ENCODE measurements around the gene UACA. TPM values are rescaled to one million over a fixed set of nuclear protein-coding genes. Genes with fewer than 3 reads are reported as not detected.

UACA gene
- total and polyA plus RNA-seq, 2 of the 8 experiments (the other 6 are each of a cell fraction or from before 2014, with no cell fraction given) = 28.6 to 38.9 TPM

GRCh38 chr15:70690491-70691276, 72.7 kb downstream of the UACA start:
- H3K79me1 ChIP-seq (ENCODE audit: low read depth, low read length) = no peaks in the 10 kb centered on the region
- no peak overlapping the region for H2BK15ac ChIP-seq (ENCODE audit: low read length)
- H3K14ac ChIP-seq (ENCODE audit: insufficient read length) = no peak overlapping the region
- no peaks in the 10 kb centered on the region for H3K9me3 ChIP-seq (ENCODE audit: insufficient read depth in 2 of 2, low read depth in 1 of 2, low read length in 1 of 2)
- ChIA-PET POLR2A (ENCODE audit: partially characterized antibody) (no interaction called here), CTCF (ENCODE audit: partially characterized antibody) (interaction anchor here (1.9 kb wide), 1 partner anchor 32 kb away, joined by 10 read pairs; no protein-coding TSS in a partner anchor)
- no peak overlapping the region for H2BK12ac ChIP-seq (ENCODE audit: low read depth, low read length)
- no peaks in the 10 kb centered on the region; a peak in 1 of 8 replicates for H3K36me3 ChIP-seq (ENCODE audit: control insufficient read depth in 2 of 4, insufficient read depth in 4 of 4, low read length in 3 of 4)
- no peak for FAIRE-seq
- no peaks in the 10 kb centered on the region for H3K79me2 ChIP-seq (ENCODE audit: control insufficient read depth in 1 of 2, insufficient read depth in 2 of 2, low read length in 2 of 2)
- no peak overlapping the region for H3K4me3 ChIP-seq (ENCODE audit: extremely low read depth in 1 of 4, insufficient read depth in 2 of 4, low read depth in 3 of 4, low read length in 4 of 4)
- H3K56ac ChIP-seq (replicated peaks; ENCODE audit: insufficient read length, low read depth, low read length) = no peak overlapping the region
- H3K23me2 ChIP-seq (ENCODE audit: low read depth, low read length) = no peaks in the 10 kb centered on the region
- H3K9ac ChIP-seq (replicated peaks in 1 of 4; ENCODE audit: extremely low read depth in 1 of 4, low read depth in 3 of 4, low read length in 3 of 4) = no peak overlapping the region
- no peak overlapping the region for H4K91ac ChIP-seq (replicated peaks; ENCODE audit: insufficient read length, low read length)
- no peak overlapping the region for H4K5ac ChIP-seq (ENCODE audit: insufficient read length, low read depth, low read length)
- H3K4ac ChIP-seq (replicated peaks; ENCODE audit: insufficient read length, low read depth, low read length) = no peak overlapping the region
- 87% methylated on average over 2 of the region's 2 CpGs; no CpG with 5 or more reads in 1 of the 2 experiments for WGBS, 2 experiments (ENCODE audit: extremely low coverage in 1 of 2, insufficient coverage in 1 of 2, insufficient read length in 1 of 2, insufficient replicate concordance in 2 of 2, low coverage in 1 of 2, low lambda C conversion rate in 2 of 2, missing lambda C conversion rate in 1 of 2)
- H3K27me3 ChIP-seq (replicated peaks in 1 of 4; ENCODE audit: control insufficient read depth in 3 of 4, extremely low read depth in 1 of 4, insufficient read depth in 3 of 4, low read length in 3 of 4) = no peaks in the 10 kb centered on the region
- TF ChIP-seq TAF1 (IDR thresholded peaks at IDR 0.05; ENCODE audit: low read depth, low read length) = no peak
- TF ChIP-seq MAFK (IDR thresholded peaks at IDR 0.05; ENCODE audit: low read depth, low read length) = peak; percentile 31; the same call in 1 of the 2 replicates
- no peak overlapping the region for H2BK120ac ChIP-seq (replicated peaks; ENCODE audit: low read depth, low read length)
- H2AK5ac ChIP-seq (ENCODE audit: low read depth, low read length) = no peak overlapping the region
- no peak overlapping the region for H3K27ac ChIP-seq (ENCODE audit: low read depth, low read length)
- no peak overlapping the region for H3K4me2 ChIP-seq (ENCODE audit: insufficient read depth in 1 of 2, low read depth in 2 of 2, low read length in 2 of 2)
- no peak for DNase-seq (ENCODE audit: low read depth in 1 of 2, low spot score in 2 of 2)
- H2AFZ ChIP-seq (ENCODE audit: low read length) = no peak overlapping the region
- no peak overlapping the region for H4K8ac ChIP-seq (ENCODE audit: extremely low read depth, insufficient read depth, low read length)
- H2BK5ac ChIP-seq (ENCODE audit: low read depth, low read length) = no peak overlapping the region
- no peaks in the 10 kb centered on the region for H3K4me1 ChIP-seq (replicated peaks in 1 of 4; ENCODE audit: control insufficient read depth in 3 of 4, insufficient read depth in 4 of 4, low read length in 3 of 4)
- H3K18ac ChIP-seq (ENCODE audit: extremely low read depth, low read length) = no peak overlapping the region
- no peaks in the 10 kb centered on the region for H4K20me1 ChIP-seq (replicated peaks in 1 of 2; ENCODE audit: control insufficient read depth in 1 of 2, insufficient read depth in 2 of 2, low read length in 2 of 2)
- H3K23ac ChIP-seq (ENCODE audit: insufficient read length) = no peak overlapping the region
- H2BK20ac ChIP-seq (ENCODE audit: low read length) = no peak overlapping the region
